Measurements from ENCODE around the gene MAGI2. TPM values are rescaled to one million over a fixed set of nuclear protein-coding genes. Genes with fewer than 3 reads are reported as not detected.

Gene MAGI2
- total RNA-seq, 3 donors from 2014 or later, result 9.8 to 22.7 (median 20.2) TPM

GRCh38 chr7:78023191-78023590, 1430.3 kb downstream of the MAGI2 start:
- DNase-seq (ENCODE audit: low spot score in 2 of 2), result no peak
- H3K9me3 ChIP-seq, result no peaks in the 10 kb centered on the region

GRCh38 chr7:78022165-78022564, 1431.3 kb downstream of the MAGI2 start:
- intact Hi-C loops (cut with DNase I; ENCODE audit: low total_unique reads), result no loop called here
- Histone ChIP-seq H3K4me3 (no peak overlapping the region), H3K27ac (no peak overlapping the region), H3K9me3 (no peaks in the 10 kb centered on the region), H3K27me3 (no peaks in the 10 kb centered on the region), H3K36me3 (no peaks in the 10 kb centered on the region), H3K4me1 (no peaks in the 10 kb centered on the region)
- DNase-seq (ENCODE audit: low spot score in 2 of 2), result no peak
- TF ChIP-seq POLR2A (IDR thresholded peaks at IDR 0.05), result no peak
- no peak for TF ChIP-seq POLR2AphosphoS5 (IDR thresholded peaks at IDR 0.05)
- TF ChIP-seq, protein P1, sequence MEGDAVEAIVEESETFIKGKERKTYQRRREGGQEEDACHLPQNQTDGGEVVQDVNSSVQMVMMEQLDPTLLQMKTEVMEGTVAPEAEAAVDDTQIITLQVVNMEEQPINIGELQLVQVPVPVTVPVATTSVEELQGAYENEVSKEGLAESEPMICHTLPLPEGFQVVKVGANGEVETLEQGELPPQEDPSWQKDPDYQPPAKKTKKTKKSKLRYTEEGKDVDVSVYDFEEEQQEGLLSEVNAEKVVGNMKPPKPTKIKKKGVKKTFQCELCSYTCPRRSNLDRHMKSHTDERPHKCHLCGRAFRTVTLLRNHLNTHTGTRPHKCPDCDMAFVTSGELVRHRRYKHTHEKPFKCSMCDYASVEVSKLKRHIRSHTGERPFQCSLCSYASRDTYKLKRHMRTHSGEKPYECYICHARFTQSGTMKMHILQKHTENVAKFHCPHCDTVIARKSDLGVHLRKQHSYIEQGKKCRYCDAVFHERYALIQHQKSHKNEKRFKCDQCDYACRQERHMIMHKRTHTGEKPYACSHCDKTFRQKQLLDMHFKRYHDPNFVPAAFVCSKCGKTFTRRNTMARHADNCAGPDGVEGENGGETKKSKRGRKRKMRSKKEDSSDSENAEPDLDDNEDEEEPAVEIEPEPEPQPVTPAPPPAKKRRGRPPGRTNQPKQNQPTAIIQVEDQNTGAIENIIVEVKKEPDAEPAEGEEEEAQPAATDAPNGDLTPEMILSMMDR (IDR thresholded peaks at IDR 0.05), result no peak

More at GRCh38 chr7:78023191-78023590, 1430.3 kb downstream of the MAGI2 start:
- Histone ChIP-seq H3K27ac (no peak overlapping the region), H3K4me3 (no peak overlapping the region), H3K27me3 (no peaks in the 10 kb centered on the region), H3K4me1 (no peaks in the 10 kb centered on the region), H3K36me3 (no peaks in the 10 kb centered on the region)
- no peak for TF ChIP-seq POLR2AphosphoS5 (IDR thresholded peaks at IDR 0.05)
- no peak for TF ChIP-seq POLR2A (IDR thresholded peaks at IDR 0.05)
- TF ChIP-seq, protein P1 (IDR thresholded peaks at IDR 0.05), result no peak
- intact Hi-C loops (cut with DNase I; ENCODE audit: low total_unique reads), result no loop called here

GRCh38 chr7:78020874-78021249, 1432.6 kb downstream of the MAGI2 start:
- peak overlapping the region; percentile 35 to 96 for H3K27ac ChIP-seq
- H3K4me1 ChIP-seq, result no peaks in the 10 kb centered on the region
- H3K9me3 ChIP-seq, result no peaks in the 10 kb centered on the region
- DNase-seq (ENCODE audit: low spot score in 2 of 2), result no peak
- TF ChIP-seq POLR2AphosphoS5 (IDR thresholded peaks at IDR 0.05), result no peak
- TF ChIP-seq, protein P1 (IDR thresholded peaks at IDR 0.05), result no peak
- no peak for TF ChIP-seq POLR2A (IDR thresholded peaks at IDR 0.05)
- H3K36me3 ChIP-seq, result no peaks in the 10 kb centered on the region
- H3K4me3 ChIP-seq, result no peak overlapping the region
- intact Hi-C loops (cut with DNase I; ENCODE audit: low total_unique reads), result no loop called here
- no peaks in the 10 kb centered on the region for H3K27me3 ChIP-seq

- no peak for TF ChIP-seq POLR2A (IDR thresholded peaks at IDR 0.05)
- TF ChIP-seq, protein P1 (IDR thresholded peaks at IDR 0.05), result peak; percentile 42 to 69 (median 57)
- no peak for TF ChIP-seq POLR2AphosphoS5 (IDR thresholded peaks at IDR 0.05)
- peak in 1 of 2 donors; percentile 58 for DNase-seq (ENCODE audit: low spot score in 2 of 2)
- Histone ChIP-seq H3K4me1 (no peaks in the 10 kb centered on the region), H3K36me3 (no peaks in the 10 kb centered on the region), H3K9me3 (no peaks in the 10 kb centered on the region), H3K27ac (peak overlapping the region; percentile 96 to 99), H3K4me3 (peak overlapping the region; percentile 48 to 74 (median 63)), H3K27me3 (no peaks in the 10 kb centered on the region)
- intact Hi-C loops (cut with DNase I; ENCODE audit: low total_unique reads), result no loop called here
Observed at GRCh38 chr7:78020136-78020873, 1433.2 kb downstream of the MAGI2 start.

DNA sequence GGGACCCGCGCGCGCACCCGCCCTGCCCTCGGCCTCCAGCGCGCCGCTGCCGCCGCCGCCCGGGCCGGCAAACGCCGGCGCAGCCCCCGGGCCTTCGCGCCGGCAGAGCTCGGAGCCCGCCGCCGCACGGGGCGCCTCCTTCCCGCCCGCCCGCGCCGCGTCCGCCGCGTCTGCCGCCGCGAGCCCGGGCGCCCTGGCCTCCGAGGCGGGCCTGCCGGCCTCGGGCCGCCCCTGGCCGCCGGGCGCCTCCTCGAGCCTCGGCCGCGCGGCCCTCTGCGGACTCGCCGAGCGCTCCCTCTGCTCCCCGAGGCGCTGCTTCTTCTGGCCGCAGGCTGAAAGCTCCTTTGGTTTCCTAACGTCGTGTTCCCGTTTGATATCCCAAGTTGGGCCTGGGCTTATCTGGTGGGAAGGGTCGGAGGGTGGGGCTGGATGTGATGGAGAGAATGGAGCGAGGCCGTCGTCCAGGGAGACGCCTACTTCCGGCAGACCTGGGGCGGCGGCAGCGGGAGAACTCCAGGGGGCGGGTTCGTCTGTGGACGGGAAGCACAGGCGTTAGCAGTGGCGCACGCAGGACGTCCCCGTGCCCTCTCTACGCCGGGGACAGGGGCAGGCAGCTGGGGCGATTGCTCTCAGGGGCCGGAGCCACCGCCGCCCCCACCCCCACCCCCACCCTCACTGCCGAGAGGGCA, 1433.9 kb downstream of the MAGI2 start:
- H3K27me3 ChIP-seq, result no peaks in the 10 kb centered on the region
- H3K4me1 ChIP-seq, result no peaks in the 10 kb centered on the region
- H3K4me3 ChIP-seq, result peak overlapping the region; percentile 48 to 74 (median 63)
- H3K36me3 ChIP-seq, result no peaks in the 10 kb centered on the region
- TF ChIP-seq POLR2AphosphoS5 (IDR thresholded peaks at IDR 0.05), result peak; percentile 73 to 75 (median 73)
- peak; percentile 76 for TF ChIP-seq POLR2A (IDR thresholded peaks at IDR 0.05)
- TF ChIP-seq, protein P1 (IDR thresholded peaks at IDR 0.05), result no peak
- H3K27ac ChIP-seq, result peak overlapping the region; percentile 96 to 99
- H3K9me3 ChIP-seq, result no peaks in the 10 kb centered on the region
- DNase-seq (ENCODE audit: low spot score in 2 of 2), result peak; percentile 82 to 91
- intact Hi-C loops (cut with DNase I; ENCODE audit: low total_unique reads), result no loop called here

Data from breast epithelium (tissue), 4 donors.